Natural killer cell (primary cell): ENCODE results near the gene PDCD1LG2. TPM values are rescaled to one million over a fixed set of nuclear protein-coding genes. Genes with fewer than 3 reads are reported as not detected.

Experiments
- ATAC-seq, 3 donors: fragments of 150-1000 bp in 2 of 3; fragments of 200-7000 bp in 1 of 3; cut with Tn5 transposase; 1 replicate in 1 of 3; 2 replicates in 2 of 3; pipeline ENCODE4 v1.10.0; 2021; ENCODE audit warnings: mild to moderate bottlenecking in 2 of 3, moderate library complexity in 2 of 3
- DNase-seq, 2 donors: peaks; one replicate each; pipeline versions ENCODE4 v3.0.0 to v3.0.0-alpha.2; 2013 to 2021; ENCODE audit warnings: mixed read lengths in 1 of 2
- H3K27ac ChIP-seq: one replicate; pipeline ENCODE4 v1.5.1; 2013; ENCODE audit warnings: mild to moderate bottlenecking, low read length
- H3K27me3 ChIP-seq: one replicate; pipeline ENCODE4 v1.6.1; 2013; ENCODE audit warnings: low read length; ENCODE audit not compliant: control insufficient read depth, insufficient read depth
- H3K36me3 ChIP-seq: one replicate; pipeline ENCODE4 v1.6.1; 2013; ENCODE audit warnings: low read length; ENCODE audit not compliant: control insufficient read depth, insufficient read depth
- H3K4me1 ChIP-seq: one replicate; pipeline ENCODE4 v1.6.1; 2013; ENCODE audit warnings: low read length; ENCODE audit not compliant: control insufficient read depth, insufficient read depth
- H3K4me3 ChIP-seq: one replicate; pipeline ENCODE4 v1.5.1; 2013; ENCODE audit warnings: low read length
- H3K9me3 ChIP-seq: one replicate; pipeline ENCODE4 v1.6.1; 2013; ENCODE audit warnings: low read length; ENCODE audit not compliant: control insufficient read depth, insufficient read depth
- H3K27ac Mint-ChIP-seq, 2 donors: one replicate each; pipeline ENCODE4 v1.8.0; 2022; ENCODE audit warnings: mild to moderate bottlenecking in 2 of 2, mixed read lengths in 2 of 2, moderate library complexity in 1 of 2
- H3K27me3 Mint-ChIP-seq, 2 donors: one replicate each; pipeline ENCODE4 v1.8.0; 2022; ENCODE audit warnings: low read depth in 2 of 2, mixed read lengths in 2 of 2
- H3K36me3 Mint-ChIP-seq: one replicate; pipeline ENCODE4 v1.8.0; 2022; ENCODE audit warnings: mixed read lengths
- H3K4me1 Mint-ChIP-seq, 2 donors: one replicate each; pipeline ENCODE4 v1.8.0; 2022; ENCODE audit warnings: mixed read lengths in 2 of 2
- H3K4me3 Mint-ChIP-seq: one replicate; pipeline ENCODE4 v1.8.0; 2022; ENCODE audit warnings: mild to moderate bottlenecking, moderate library complexity, mixed read lengths
- H3K9me3 Mint-ChIP-seq, 2 donors: one replicate each; pipeline ENCODE4 v1.8.0; 2022; ENCODE audit warnings: mixed read lengths in 2 of 2
- CTCF ChIP-seq: fragments of 200-600 bp; IDR thresholded peaks from one replicate; pipeline ENCODE4 v1.8.0; 2022; ENCODE audit warnings: antibody characterized with exemption
- WGBS: methylation state at CpG from one replicate; pipeline ENCODE4 v1.1.7; 2013; ENCODE audit warnings: missing lambda C conversion rate; ENCODE audit not compliant: insufficient coverage; 5-methylcytosine and 5-hydroxymethylcytosine counted together
- intact Hi-C: fragments of 100-400 bp; cut with micrococcal nuclease; formaldehyde crosslinking; loops from one replicate; pipeline ENCODE4 v1.14.2; 2022
- total RNA-seq, 4 donors: library from RNA; stranded (reverse); fragments of 120-200 nt in 1 of 4; gene quantifications; one replicate each; pipeline versions ENCODE4 v1.2.3 to v1.2.4, GENCODE V29; 2013 to 2022

Gene PDCD1LG2
- total RNA-seq, 3 donors from 2014 or later (not counting 1 experiment from before 2014, with no cell fraction given), result 0.14 to 1.2 (median 0.16) TPM

- H3K27ac Mint-ChIP-seq, result no peak overlapping the region
- intact Hi-C loops, result no loop called here
Observed at GRCh38 chr9:5529683-5530221, 19.4 kb downstream of the PDCD1LG2 start.

GRCh38 chr9:5531101-5531882 is 21.0 kb downstream of the PDCD1LG2 start:
- H3K4me1 ChIP-seq, result no peaks in the 10 kb centered on the region
- Mint-ChIP-seq H3K27ac (peak overlapping the region in 1 of 2 donors; percentile 57), H3K9me3 (no peaks in the 10 kb centered on the region), H3K36me3 (no peaks in the 10 kb centered on the region), H3K4me1 (peaks cover 9 to 15% of the 10 kb centered on the region in 2 donors), H3K27me3 (peaks cover 0 to 4% of the 10 kb centered on the region in 2 donors), H3K4me3 (no peak overlapping the region)
- ATAC-seq, result peak; percentile 59 to 65 (median 65)
- H3K27me3 ChIP-seq, result no peaks in the 10 kb centered on the region
- H3K9me3 ChIP-seq, result no peaks in the 10 kb centered on the region
- peak in 1 of 2 donors; percentile 66 for DNase-seq
- no peak overlapping the region for H3K27ac ChIP-seq
- intact Hi-C loops, result no loop called here
- H3K4me3 ChIP-seq, result no peak overlapping the region
- WGBS, result 33% methylated on average over 2 of the region's 2 CpGs
- no peaks in the 10 kb centered on the region for H3K36me3 ChIP-seq
- TF ChIP-seq CTCF, result no peak

More at GRCh38 chr9:5529683-5530221, 19.4 kb downstream of the PDCD1LG2 start:
- Histone ChIP-seq H3K4me3 (no peak overlapping the region), H3K9me3 (no peaks in the 10 kb centered on the region), H3K4me1 (no peaks in the 10 kb centered on the region), H3K27me3 (no peaks in the 10 kb centered on the region), H3K27ac (no peak overlapping the region), H3K36me3 (no peaks in the 10 kb centered on the region)
- Mint-ChIP-seq H3K36me3 (no peaks in the 10 kb centered on the region), H3K4me1 (peaks cover 9 to 15% of the 10 kb centered on the region in 2 donors), H3K4me3 (no peak overlapping the region), H3K9me3 (no peaks in the 10 kb centered on the region), H3K27me3 (peaks cover 0 to 4% of the 10 kb centered on the region in 2 donors)
- WGBS, result 43% methylated on average over 2 of the region's 4 CpGs
- ATAC-seq (no peak), DNase-seq (no peak)
- TF ChIP-seq CTCF, result no peak

DNA sequence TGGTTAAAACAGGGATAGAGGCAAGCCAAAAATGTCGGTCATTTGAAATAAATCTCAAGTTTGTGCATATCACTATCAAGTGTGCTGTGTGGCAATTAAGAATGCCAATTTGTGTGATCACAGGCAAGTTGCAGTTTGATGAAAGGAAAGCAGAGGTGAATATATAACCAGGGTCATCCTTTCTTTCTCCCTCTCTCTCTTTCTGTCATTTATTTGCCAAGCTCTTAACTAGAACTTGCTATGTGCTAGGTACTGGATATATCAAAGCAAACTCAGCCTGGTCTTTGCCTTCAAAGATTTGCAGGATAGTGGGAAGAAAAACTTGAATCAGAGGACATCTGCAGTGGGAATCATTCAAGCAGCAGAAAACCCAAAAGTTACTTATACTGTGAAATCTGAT is 22.0 kb downstream of the PDCD1LG2 start:
- no peak for TF ChIP-seq CTCF
- H3K4me3 Mint-ChIP-seq, result no peak overlapping the region
- DNase-seq (no peak), ATAC-seq (no peak)
- Histone ChIP-seq H3K4me1 (no peaks in the 10 kb centered on the region), H3K27me3 (no peaks in the 10 kb centered on the region), H3K36me3 (no peaks in the 10 kb centered on the region), H3K9me3 (no peaks in the 10 kb centered on the region), H3K27ac (no peak overlapping the region), H3K4me3 (no peak overlapping the region)
- H3K36me3 Mint-ChIP-seq, result no peaks in the 10 kb centered on the region
- H3K27me3 Mint-ChIP-seq, result peaks cover 0 to 4% of the 10 kb centered on the region in 2 donors
- intact Hi-C loops, result no loop called here
- peaks cover 9 to 15% of the 10 kb centered on the region in 2 donors for H3K4me1 Mint-ChIP-seq
- H3K9me3 Mint-ChIP-seq, result no peaks in the 10 kb centered on the region
- no peak overlapping the region for H3K27ac Mint-ChIP-seq
- 100% methylated on average over 1 of the region's 1 CpG for WGBS
